WERI-Rb-1 (cell line): ENCODE results near the gene COL23A1.

ENCODE experiments used
- DNase-seq: peaks from one replicate; pipeline ENCODE4 v3.0.0-alpha.2; 2020
- H3K27ac ChIP-seq: fragments of 250-450 bp; sonication (Bioruptor Pico); 2 replicates; pipeline ENCODE4 v1.5.1; 2020; ENCODE audit warnings: mild to moderate bottlenecking, moderate library complexity
- H3K27me3 ChIP-seq: fragments of 250-450 bp; sonication (Bioruptor Pico); 2 replicates; pipeline ENCODE4 v1.5.1; 2021; ENCODE audit warnings: mild to moderate bottlenecking, low read depth, moderate library complexity; ENCODE audit not compliant: insufficient read depth, severe bottlenecking
- H3K36me3 ChIP-seq: fragments of 250-450 bp; sonication (Bioruptor Pico); 2 replicates; pipeline ENCODE4 v1.5.1; 2020; ENCODE audit warnings: mild to moderate bottlenecking, moderate library complexity
- H3K4me3 ChIP-seq: 2 replicates; pipeline ENCODE4 v1.5.1; 2011; ENCODE audit warnings: low read depth, mild to moderate bottlenecking, control low read depth, low read length
- H3K9me3 ChIP-seq: fragments of 250-450 bp; sonication (Bioruptor Pico); 2 replicates; pipeline ENCODE4 v1.5.1; 2021; ENCODE audit warnings: mild to moderate bottlenecking, moderate library complexity; ENCODE audit not compliant: severe bottlenecking
- CTCF ChIP-seq: IDR thresholded peaks from 2 replicates; pipeline ENCODE4 v1.5.1; 2011; ENCODE audit warnings: low read depth, mild to moderate bottlenecking, control low read depth, inconsistent platforms, low read length

COL23A1 gene

GRCh38 chr5:178296066-178296465 lies 294.1 kb downstream of the COL23A1 start:
- Histone ChIP-seq H3K27me3 (no peaks in the 10 kb centered on the region), H3K9me3 (no peaks in the 10 kb centered on the region), H3K27ac (no peak overlapping the region), H3K4me3 (no peak overlapping the region), H3K36me3 (no peaks in the 10 kb centered on the region)
- no peak for TF ChIP-seq CTCF
- no peak for DNase-seq

- H3K9me3 ChIP-seq: no peaks in the 10 kb centered on the region
- H3K4me3 ChIP-seq: no peak overlapping the region
- no peak overlapping the region for H3K27ac ChIP-seq
- H3K36me3 ChIP-seq: no peaks in the 10 kb centered on the region
- no peak for TF ChIP-seq CTCF
- H3K27me3 ChIP-seq: no peaks in the 10 kb centered on the region
- DNase-seq: no peak
These were observed 294.6 kb downstream of the COL23A1 start for GRCh38 chr5:178295589-178295988.

- H3K36me3 ChIP-seq: no peaks in the 10 kb centered on the region
- no peak overlapping the region for H3K27ac ChIP-seq
- no peak for TF ChIP-seq CTCF
- DNase-seq: no peak
- no peaks in the 10 kb centered on the region for H3K9me3 ChIP-seq
- H3K27me3 ChIP-seq: no peaks in the 10 kb centered on the region
- H3K4me3 ChIP-seq: no peak overlapping the region
These were observed 296.4 kb downstream of the COL23A1 start for GRCh38 chr5:178293815-178294214.

GRCh38 chr5:178293400-178293799 lies 296.8 kb downstream of the COL23A1 start:
- Histone ChIP-seq H3K27ac (no peak overlapping the region), H3K27me3 (no peaks in the 10 kb centered on the region), H3K36me3 (no peaks in the 10 kb centered on the region), H3K4me3 (no peak overlapping the region), H3K9me3 (no peaks in the 10 kb centered on the region)
- TF ChIP-seq CTCF: no peak
- DNase-seq: no peak

- Histone ChIP-seq H3K27me3 (no peaks in the 10 kb centered on the region), H3K27ac (no peak overlapping the region), H3K9me3 (no peaks in the 10 kb centered on the region), H3K4me3 (no peak overlapping the region), H3K36me3 (no peaks in the 10 kb centered on the region)
- TF ChIP-seq CTCF: no peak
- no peak for DNase-seq
These were observed 297.4 kb downstream of the COL23A1 start for GRCh38 chr5:178292826-178293205.

GRCh38 chr5:178291969-178292825 lies 298.0 kb downstream of the COL23A1 start:
- Histone ChIP-seq H3K9me3 (no peaks in the 10 kb centered on the region), H3K27me3 (no peaks in the 10 kb centered on the region), H3K36me3 (no peaks in the 10 kb centered on the region), H3K4me3 (no peak overlapping the region), H3K27ac (no peak overlapping the region)
- no peak for TF ChIP-seq CTCF
- no peak for DNase-seq
